ENCODE data around the gene PRELID2. TPM values are rescaled to one million over a fixed set of nuclear protein-coding genes. Genes with fewer than 3 reads are reported as not detected.

Gene PRELID2
- total and polyA plus RNA-seq, 2 experiments from 2014 or later, result 7.0 to 7.4 TPM

GRCh38 chr5:145711417-145711816 lies 123.7 kb downstream of the PRELID2 start:
- Histone ChIP-seq H3K79me2 (ENCODE audit: insufficient read depth) (no peaks in the 10 kb centered on the region), H3K27ac (no peak overlapping the region), H3K9me2 (ENCODE audit: insufficient read depth) (no peaks in the 10 kb centered on the region), H4K20me1 (ENCODE audit: insufficient read depth) (no peaks in the 10 kb centered on the region), H3K9me3 (ENCODE audit: low read depth) (no peaks in the 10 kb centered on the region), H3F3A (ENCODE audit: insufficient read depth) (no peaks in the 10 kb centered on the region), H3K4me2 (ENCODE audit: unreplicated experiment) (no peak overlapping the region), H3K4me3 (no peak overlapping the region), H3K36me3 (ENCODE audit: low read depth) (no peaks in the 10 kb centered on the region), H3K27me3 (replicated peaks; ENCODE audit: insufficient read depth) (no peaks in the 10 kb centered on the region), H3K9ac (no peak overlapping the region), H3K4me1 (ENCODE audit: insufficient read depth) (no peaks in the 10 kb centered on the region), H2AFZ (no peak overlapping the region)
- DNase-seq, result no peak
- in situ Hi-C loops (cut with MboI), result loop anchor here (25.0 kb wide), 1 partner anchor 1499 kb away; no protein-coding TSS in a partner anchor
- TF ChIP-seq EZH2 (IDR thresholded peaks at IDR 0.05; ENCODE audit: insufficient read depth, poor library complexity, severe bottlenecking) (no peak), EZH2phosphoT487 (IDR thresholded peaks at IDR 0.05; ENCODE audit: insufficient read depth, low read depth) (no peak)
- 92 to 96% methylated on average over 3 of the region's 3 CpGs for WGBS, 2 experiments (ENCODE audit: low coverage in 1 of 2, low lambda C conversion rate in 2 of 2, missing lambda C conversion rate in 2 of 2)

Other genes with a start within 250 kb of the PRELID2 start
- not detected in 2 replicates for gene GRXCR2, start 37.7 kb upstream of the PRELID2 start, total RNA-seq (2014; rRNA removed; shearing (Covaris generic))
- not detected in 2 replicates for gene GRXCR2, start 37.7 kb upstream of the PRELID2 start, polyA plus RNA-seq (2016; fragmentation: Nextera tagmentation; extraction: Ambion mirVana)
- not detected in 2 replicates for gene SH3RF2, start 101.2 kb upstream of the PRELID2 start, total RNA-seq (2014; rRNA removed; shearing (Covaris generic))
- 0.21 and 0.37 TPM in 2 replicates for gene SH3RF2, start 101.2 kb upstream of the PRELID2 start, polyA plus RNA-seq (2016; fragmentation: Nextera tagmentation; extraction: Ambion mirVana)